Measurements from ENCODE around the gene CCBE1.

DNA sequence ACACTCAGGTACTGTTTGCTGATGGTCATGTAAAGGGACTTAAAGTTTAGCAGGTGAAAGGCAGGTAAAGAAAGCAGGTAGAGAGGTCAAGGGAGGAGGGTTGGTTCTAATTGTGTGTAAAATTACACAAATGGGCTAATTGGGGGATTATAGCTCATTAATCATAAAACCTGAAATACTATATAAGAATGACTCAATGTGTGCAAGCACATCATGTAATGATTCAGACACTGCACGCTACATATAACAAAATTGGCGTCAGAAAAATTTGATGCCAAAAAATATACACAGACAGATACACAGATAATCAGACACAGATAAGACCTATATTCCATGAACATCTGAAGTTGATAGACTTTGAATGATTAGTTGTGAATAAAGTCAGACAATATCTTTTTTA, 217.4 kb downstream of the CCBE1 start:
- TF ChIP-seq POLR2AphosphoS5 (IDR thresholded peaks at IDR 0.05; ENCODE audit: low read depth, low read length) (no peak), GABPA (IDR thresholded peaks at IDR 0.05; ENCODE audit: low read depth) (no peak)
- TF ChIP-seq, protein P1, sequence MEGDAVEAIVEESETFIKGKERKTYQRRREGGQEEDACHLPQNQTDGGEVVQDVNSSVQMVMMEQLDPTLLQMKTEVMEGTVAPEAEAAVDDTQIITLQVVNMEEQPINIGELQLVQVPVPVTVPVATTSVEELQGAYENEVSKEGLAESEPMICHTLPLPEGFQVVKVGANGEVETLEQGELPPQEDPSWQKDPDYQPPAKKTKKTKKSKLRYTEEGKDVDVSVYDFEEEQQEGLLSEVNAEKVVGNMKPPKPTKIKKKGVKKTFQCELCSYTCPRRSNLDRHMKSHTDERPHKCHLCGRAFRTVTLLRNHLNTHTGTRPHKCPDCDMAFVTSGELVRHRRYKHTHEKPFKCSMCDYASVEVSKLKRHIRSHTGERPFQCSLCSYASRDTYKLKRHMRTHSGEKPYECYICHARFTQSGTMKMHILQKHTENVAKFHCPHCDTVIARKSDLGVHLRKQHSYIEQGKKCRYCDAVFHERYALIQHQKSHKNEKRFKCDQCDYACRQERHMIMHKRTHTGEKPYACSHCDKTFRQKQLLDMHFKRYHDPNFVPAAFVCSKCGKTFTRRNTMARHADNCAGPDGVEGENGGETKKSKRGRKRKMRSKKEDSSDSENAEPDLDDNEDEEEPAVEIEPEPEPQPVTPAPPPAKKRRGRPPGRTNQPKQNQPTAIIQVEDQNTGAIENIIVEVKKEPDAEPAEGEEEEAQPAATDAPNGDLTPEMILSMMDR (IDR thresholded peaks at IDR 0.05): no peak
